Measurements from ENCODE around the gene FRMD4A.

- TF ChIP-seq CTCF (IDR thresholded peaks at IDR 0.05; ENCODE audit: low read depth, low read length) (no peak), POLR2A (IDR thresholded peaks at IDR 0.05; ENCODE audit: extremely low read depth, insufficient read length) (no peak)
These were observed 483.5 kb downstream of the FRMD4A start for GRCh38 chr10:13847201-13847631.

Measured in NB4 (cell line).